Measurements from ENCODE around the gene TRIM68.

Gene TRIM68

GRCh38 chr11:4606231-4607015 lies 1.6 kb downstream of the TRIM68 start:
- no peak overlapping the region for H3K4me3 ChIP-seq (ENCODE audit: low read depth, low read length)

GRCh38 chr11:4605057-4605456 lies 3.0 kb downstream of the TRIM68 start:
- H3K4me3 ChIP-seq (ENCODE audit: low read depth, low read length) = no peak overlapping the region

DNA sequence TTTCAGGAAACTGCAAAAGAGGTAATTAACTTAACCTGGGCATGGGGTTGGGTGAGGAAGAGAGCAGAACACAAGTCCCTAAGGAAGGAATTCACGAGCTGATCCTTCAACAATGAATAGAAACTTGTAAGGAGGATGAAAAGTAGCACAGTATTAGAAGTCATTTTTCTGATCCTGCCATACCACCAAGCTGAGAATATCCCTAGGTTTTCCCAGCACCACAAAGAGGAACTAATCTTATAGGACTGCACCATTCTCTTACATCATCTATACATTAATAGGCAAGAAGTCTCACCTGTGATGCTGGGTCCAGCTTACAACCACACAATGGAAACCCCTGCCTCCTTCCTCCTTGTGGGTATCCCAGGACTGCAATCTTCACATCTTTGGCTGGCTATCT lies 14.3 kb downstream of the TRIM68 start, which contains the start of gene OR52I1:
TSS of gene OR52I1 (plus strand) at position 301 of the 400 bp plus-strand sequence. CDS start at position 301, 0 bp downstream.
- H3K4me3 ChIP-seq (ENCODE audit: low read depth, low read length) = no peak within 1 kb of the TSS

GRCh38 chr11:4589017-4589416 lies 19.0 kb downstream of the TRIM68 start:
- H3K4me3 ChIP-seq (ENCODE audit: low read depth, low read length) = no peak overlapping the region

DNA sequence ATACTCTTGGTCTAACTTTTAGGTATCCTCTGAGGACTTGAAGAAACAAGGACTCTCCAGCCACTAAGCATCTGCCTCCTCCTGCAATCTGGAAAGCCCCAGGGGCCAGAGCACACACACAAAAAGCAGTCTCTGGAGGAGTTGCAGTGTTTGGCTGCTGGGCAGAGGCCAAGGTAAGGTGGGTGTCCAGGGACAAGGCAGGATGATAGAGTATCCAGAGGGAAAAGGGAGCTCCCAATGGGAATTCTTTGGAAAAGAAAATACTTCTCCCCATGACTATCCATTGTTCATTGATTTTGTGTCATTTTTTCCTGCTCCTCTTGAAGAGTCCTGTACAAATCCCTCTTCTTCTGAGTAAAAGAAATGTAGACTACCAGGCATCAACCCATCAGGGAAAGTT lies 26.6 kb downstream of the TRIM68 start, which contains the start of gene OR52I2:
TSS of gene OR52I2 (plus strand) at position 301 of the 400 bp plus-strand sequence.
- H3K4me3 ChIP-seq (ENCODE audit: low read depth, low read length) = no peak within 1 kb of the TSS

- H3K4me3 ChIP-seq (ENCODE audit: low read depth, low read length) = no peak overlapping the region
Measured at GRCh38 chr11:4580124-4580523, 27.9 kb downstream of the TRIM68 start.

GRCh38 chr11:4578624-4579023 lies 29.4 kb downstream of the TRIM68 start:
- no peak overlapping the region for H3K4me3 ChIP-seq (ENCODE audit: low read depth, low read length)

- H3K4me3 ChIP-seq (ENCODE audit: low read depth, low read length) = no peak overlapping the region
Measured at GRCh38 chr11:4577761-4578160, 30.3 kb downstream of the TRIM68 start.

DNA sequence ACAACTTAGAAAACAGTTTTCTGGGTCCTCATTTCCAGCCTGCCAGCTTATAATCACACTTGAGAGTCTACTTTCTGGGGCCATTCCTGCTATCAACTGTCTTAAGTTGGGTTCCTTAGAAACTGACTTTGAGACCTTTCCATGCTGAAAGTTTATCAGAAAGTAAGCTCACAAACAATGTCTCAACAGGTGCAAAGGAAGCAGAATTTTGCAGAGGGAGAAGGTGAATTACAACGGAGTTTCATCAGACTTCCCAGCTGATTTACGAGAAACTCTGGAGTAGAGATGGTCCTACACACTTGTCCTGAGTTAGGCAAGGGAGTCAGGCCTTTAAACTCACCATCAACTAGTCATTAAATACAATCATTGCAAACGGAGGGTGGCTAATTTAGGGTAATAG lies 31.2 kb downstream of the TRIM68 start:
- no peak overlapping the region for H3K4me3 ChIP-seq (ENCODE audit: low read depth, low read length)

GRCh38 chr11:4569075-4569474 lies 39.0 kb downstream of the TRIM68 start:
- no peak overlapping the region for H3K4me3 ChIP-seq (ENCODE audit: low read depth, low read length)

- no peak overlapping the region for H3K4me3 ChIP-seq (ENCODE audit: low read depth, low read length)
Measured at GRCh38 chr11:4565371-4565770, 42.7 kb downstream of the TRIM68 start.

DNA sequence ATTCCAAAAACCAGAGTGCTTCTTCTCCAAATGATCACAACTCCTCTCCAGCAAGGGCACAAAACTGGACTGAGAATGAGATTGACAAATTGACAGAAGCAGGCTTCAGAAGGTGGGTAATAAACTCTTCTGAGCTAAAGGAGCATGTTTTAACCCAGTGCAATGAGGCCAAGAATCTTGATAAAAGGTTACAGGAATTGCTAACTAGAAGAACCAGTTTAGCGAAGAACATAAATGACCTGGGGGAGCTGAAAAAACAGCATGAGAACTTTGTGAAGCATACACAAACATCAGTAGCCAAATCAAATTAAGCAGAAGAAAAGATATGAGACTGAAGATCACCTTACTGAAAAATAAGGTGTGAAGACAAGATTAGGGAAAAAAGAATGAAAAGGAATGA lies 47.6 kb downstream of the TRIM68 start:
- no peak overlapping the region for H3K4me3 ChIP-seq (ENCODE audit: low read depth, low read length)

- H3K4me3 ChIP-seq (ENCODE audit: low read depth, low read length) = no peak overlapping the region
Measured at GRCh38 chr11:4559527-4560440, 48.2 kb downstream of the TRIM68 start.

GRCh38 chr11:4551346-4551979 lies 56.6 kb downstream of the TRIM68 start:
- no peak overlapping the region for H3K4me3 ChIP-seq (ENCODE audit: low read depth, low read length)

Data from iPS-11a (cell line).